ENCODE measurements around the gene NPAT.
"Not testable (repeated sequence)": the region's sequence is repeated elsewhere in the genome, so short reads cannot be mapped to it uniquely, and the experiment has no call there.

DNA sequence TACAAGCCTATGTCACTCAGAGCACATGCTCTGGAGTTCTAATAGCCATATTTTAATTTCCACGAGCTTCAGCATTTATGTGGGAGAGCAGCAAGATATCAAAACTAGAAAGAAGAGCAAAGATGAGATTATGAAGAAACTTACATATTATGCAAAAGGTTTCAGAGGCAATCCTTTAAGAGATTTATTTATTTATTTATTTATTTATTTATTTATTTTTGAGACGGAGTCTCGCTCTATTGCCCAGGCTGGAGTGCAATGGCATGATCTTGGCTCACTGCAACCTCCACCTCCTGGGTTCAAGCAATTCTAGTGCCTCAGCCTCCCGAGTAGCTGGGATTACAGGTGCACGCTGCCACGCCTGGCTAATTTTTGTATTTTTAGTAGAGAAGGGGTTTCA, 59.6 kb downstream of the NPAT start:
- TF ChIP-seq CTCF, EZH2 (IDR thresholded peaks at IDR 0.05): not testable (repeated sequence)

All from neural progenitor cell (in vitro differentiated cells).